ENCODE data around the gene TMEM242.

Gene TMEM242

GRCh38 chr6:157253017-157253416 is 70.3 kb downstream of the TMEM242 start:
- H3K27ac ChIP-seq: no peak overlapping the region
- TF ChIP-seq, protein P1, sequence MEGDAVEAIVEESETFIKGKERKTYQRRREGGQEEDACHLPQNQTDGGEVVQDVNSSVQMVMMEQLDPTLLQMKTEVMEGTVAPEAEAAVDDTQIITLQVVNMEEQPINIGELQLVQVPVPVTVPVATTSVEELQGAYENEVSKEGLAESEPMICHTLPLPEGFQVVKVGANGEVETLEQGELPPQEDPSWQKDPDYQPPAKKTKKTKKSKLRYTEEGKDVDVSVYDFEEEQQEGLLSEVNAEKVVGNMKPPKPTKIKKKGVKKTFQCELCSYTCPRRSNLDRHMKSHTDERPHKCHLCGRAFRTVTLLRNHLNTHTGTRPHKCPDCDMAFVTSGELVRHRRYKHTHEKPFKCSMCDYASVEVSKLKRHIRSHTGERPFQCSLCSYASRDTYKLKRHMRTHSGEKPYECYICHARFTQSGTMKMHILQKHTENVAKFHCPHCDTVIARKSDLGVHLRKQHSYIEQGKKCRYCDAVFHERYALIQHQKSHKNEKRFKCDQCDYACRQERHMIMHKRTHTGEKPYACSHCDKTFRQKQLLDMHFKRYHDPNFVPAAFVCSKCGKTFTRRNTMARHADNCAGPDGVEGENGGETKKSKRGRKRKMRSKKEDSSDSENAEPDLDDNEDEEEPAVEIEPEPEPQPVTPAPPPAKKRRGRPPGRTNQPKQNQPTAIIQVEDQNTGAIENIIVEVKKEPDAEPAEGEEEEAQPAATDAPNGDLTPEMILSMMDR (IDR thresholded peaks at IDR 0.05): no peak
- TF ChIP-seq ZFX (IDR thresholded peaks at IDR 0.05; ENCODE audit: borderline replicate concordance): no peak

DNA sequence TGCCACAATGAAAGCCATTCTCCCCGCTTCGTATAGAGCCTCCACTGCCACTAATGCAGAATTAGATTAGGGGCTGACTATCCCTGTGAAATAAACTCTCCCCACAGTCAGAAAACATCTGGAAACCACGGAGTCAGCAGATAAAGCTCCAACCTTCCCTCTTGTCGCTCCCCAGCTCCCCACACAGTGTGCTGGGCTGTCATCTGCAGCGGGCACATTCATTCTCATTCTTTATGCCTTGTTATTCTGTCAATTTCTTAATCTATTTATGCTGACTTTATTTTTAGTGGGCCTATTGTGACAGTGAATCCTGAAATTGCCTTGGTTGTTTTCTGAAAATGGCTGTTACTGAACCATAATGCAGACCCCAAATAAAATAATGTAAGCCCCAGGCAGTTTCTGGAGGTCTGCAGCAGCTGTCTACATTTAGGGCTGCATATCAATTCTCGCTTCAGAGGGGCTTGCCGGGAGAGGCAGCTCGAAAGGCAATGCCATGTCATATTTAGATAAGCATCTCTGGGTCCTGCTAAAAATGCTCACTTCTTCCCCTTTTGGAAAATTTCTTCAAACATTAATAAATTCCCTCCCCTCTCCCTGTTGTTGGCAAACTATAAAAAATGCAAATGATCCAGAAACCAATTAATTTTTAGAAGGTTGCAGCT is 71.6 kb downstream of the TMEM242 start:
- H3K27ac ChIP-seq: no peak overlapping the region
- no peak for TF ChIP-seq ZFX (IDR thresholded peaks at IDR 0.05; ENCODE audit: borderline replicate concordance)
- TF ChIP-seq, protein P1 (IDR thresholded peaks at IDR 0.05): no peak

DNA sequence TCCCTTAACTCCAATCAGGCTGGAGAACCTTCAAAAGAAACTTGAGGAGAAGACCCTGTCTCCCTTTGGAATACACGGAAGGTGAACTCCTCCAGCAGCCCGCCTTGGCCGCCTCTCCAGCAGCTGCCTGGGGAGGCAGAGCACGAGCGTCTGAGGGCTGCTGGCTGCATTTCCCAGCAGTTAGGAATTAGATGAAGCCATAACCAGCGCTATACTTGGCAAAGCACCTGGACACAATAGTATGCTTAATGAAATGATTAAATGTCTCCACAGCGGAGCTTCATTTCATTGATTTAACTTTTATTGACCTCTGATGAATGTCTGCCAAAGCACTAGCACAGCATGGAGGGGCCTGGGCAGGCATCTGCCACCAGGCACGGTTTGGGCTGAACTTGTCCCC is 73.5 kb downstream of the TMEM242 start:
- H3K27ac ChIP-seq: no peak overlapping the region
- TF ChIP-seq, protein P1 (IDR thresholded peaks at IDR 0.05): no peak
- no peak for TF ChIP-seq ZFX (IDR thresholded peaks at IDR 0.05; ENCODE audit: borderline replicate concordance)

DNA sequence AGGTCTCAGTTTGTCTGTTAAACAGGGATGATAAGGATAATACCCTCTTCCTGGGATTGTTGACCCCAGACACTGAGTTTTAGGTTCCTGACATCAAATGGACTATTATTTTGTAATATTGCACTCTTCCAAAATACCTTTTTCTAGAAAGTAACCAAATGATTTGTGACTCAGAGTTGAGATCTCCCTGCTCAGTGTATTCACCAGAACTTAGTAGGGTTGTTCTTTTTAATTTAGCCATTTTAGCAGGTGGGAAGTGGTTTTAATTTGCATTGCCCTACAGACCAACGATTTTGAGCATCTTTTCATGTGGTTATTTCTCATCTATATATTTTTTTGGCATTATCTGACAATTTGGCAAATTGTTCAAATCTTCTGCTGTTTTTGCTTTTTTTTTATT is 75.1 kb downstream of the TMEM242 start:
- H3K27ac ChIP-seq: no peak overlapping the region
- TF ChIP-seq, protein P1 (IDR thresholded peaks at IDR 0.05): no peak
- TF ChIP-seq ZFX (IDR thresholded peaks at IDR 0.05; ENCODE audit: borderline replicate concordance): no peak

GRCh38 chr6:157246771-157247484 is 76.4 kb downstream of the TMEM242 start:
- no peak overlapping the region for H3K27ac ChIP-seq
- no peak for TF ChIP-seq ZFX (IDR thresholded peaks at IDR 0.05; ENCODE audit: borderline replicate concordance)
- TF ChIP-seq, protein P1 (IDR thresholded peaks at IDR 0.05): no peak

GRCh38 chr6:157246048-157246630 is 77.2 kb downstream of the TMEM242 start:
- no peak overlapping the region for H3K27ac ChIP-seq
- TF ChIP-seq, protein P1 (IDR thresholded peaks at IDR 0.05): no peak
- no peak for TF ChIP-seq ZFX (IDR thresholded peaks at IDR 0.05; ENCODE audit: borderline replicate concordance)

- H3K27ac ChIP-seq: no peak overlapping the region
- TF ChIP-seq ZFX (IDR thresholded peaks at IDR 0.05; ENCODE audit: borderline replicate concordance): no peak
- TF ChIP-seq, protein P1 (IDR thresholded peaks at IDR 0.05): no peak
These were observed 77.9 kb downstream of the TMEM242 start for GRCh38 chr6:157245436-157245835.
